ENCODE data around the gene CIB2. TPM values are rescaled to one million over a fixed set of nuclear protein-coding genes. Genes with fewer than 3 reads are reported as not detected.

Gene CIB2
- total RNA-seq, 1 experiment from 2014 or later = 43.2 TPM

- Mint-ChIP-seq H3K36me3 (ENCODE audit: insufficient read depth in 1 of 3, low read depth in 3 of 3) (no peaks in the 10 kb centered on the region), H3K9me3 (no peaks in the 10 kb centered on the region)
- H4K8ac ChIP-seq (replicated peaks; ENCODE audit: insufficient read length, low read depth, low read length) = no peak overlapping the region
Observed at GRCh38 chr15:78140292-78140691, 9.0 kb upstream of the CIB2 start.

More at GRCh38 chr15:78140292-78140691, 9.0 kb upstream of the CIB2 start:
- no peak overlapping the region for H3K23ac ChIP-seq (ENCODE audit: insufficient read length, low read depth, low read length)
- no peak overlapping the region for H3K18ac ChIP-seq (ENCODE audit: insufficient read length, low read depth, low read length)
- no peak overlapping the region for H2AK5ac ChIP-seq (ENCODE audit: insufficient read length, low read length)
- no peak overlapping the region for H3K27ac Mint-ChIP-seq
- peaks cover 7 to 10% of the 10 kb centered on the region in 2 experiments; a peak in 3 of 4 replicates for H3K4me1 Mint-ChIP-seq
- H3K27me3 ChIP-seq (ENCODE audit: insufficient read depth, low read length) = no peaks in the 10 kb centered on the region
- no peak overlapping the region for H2BK12ac ChIP-seq (ENCODE audit: insufficient read length, low read depth, low read length)
- no peak overlapping the region for H3K4me3 Mint-ChIP-seq
- no peak overlapping the region for H4K5ac ChIP-seq (ENCODE audit: insufficient read length, low read depth, low read length)
- no peak overlapping the region for H3K4ac ChIP-seq (ENCODE audit: low read depth, low read length)
- H2BK120ac ChIP-seq (ENCODE audit: low read depth, low read length, poor library complexity, severe bottlenecking) = no peak overlapping the region
- no peak overlapping the region for H2AFZ ChIP-seq (ENCODE audit: low read length)
- no peak overlapping the region for H3K9ac ChIP-seq (ENCODE audit: extremely low read depth, insufficient read length, low read length)
- no peaks in the 10 kb centered on the region for H3K79me1 ChIP-seq (ENCODE audit: insufficient read depth, low read depth, low read length, poor library complexity, severe bottlenecking)
- H3K9me3 ChIP-seq (ENCODE audit: control insufficient read depth, low read depth, low read length) = no peaks in the 10 kb centered on the region
- DNase-seq = no peak
- H2BK5ac ChIP-seq (ENCODE audit: insufficient read length, low read length) = no peak overlapping the region
- H3K27ac ChIP-seq (ENCODE audit: insufficient read length, low read depth, low read length) = no peak overlapping the region
- H4K20me1 ChIP-seq (ENCODE audit: control insufficient read depth, insufficient read depth, insufficient read length) = no peaks in the 10 kb centered on the region
- no peak overlapping the region for H3K56ac ChIP-seq (ENCODE audit: insufficient read length, low read depth, low read length)
- no peak overlapping the region for H3T11ph ChIP-seq (ENCODE audit: low read length)
- no peak overlapping the region for H4K91ac ChIP-seq (ENCODE audit: insufficient read length, low read depth, low read length)
- H2BK20ac ChIP-seq (ENCODE audit: low read depth, low read length, poor library complexity, severe bottlenecking) = no peak overlapping the region
- no peaks in the 10 kb centered on the region for H3K23me2 ChIP-seq (ENCODE audit: insufficient read length, low read depth, low read length, poor library complexity, severe bottlenecking)
- no peaks in the 10 kb centered on the region; the same call in 1 of the 2 replicates for H3K27me3 Mint-ChIP-seq (ENCODE audit: low read depth)
- no peak overlapping the region for H2BK15ac ChIP-seq (ENCODE audit: low read depth, low read length)
- no peak for TF ChIP-seq CTCF (conservative IDR thresholded peaks at IDR 0.05)
- no peak overlapping the region for H3K14ac ChIP-seq (ENCODE audit: insufficient read depth, low read length)
- no peaks in the 10 kb centered on the region for H3K79me2 ChIP-seq (ENCODE audit: insufficient read depth, low read length)
- H3K4me1 ChIP-seq (ENCODE audit: insufficient read depth, low read length) = no peaks in the 10 kb centered on the region
- no peak overlapping the region for H3K4me2 ChIP-seq (ENCODE audit: insufficient read depth, insufficient read length, low read length)
